HG03280 (cell line): Measurements from ENCODE around the gene LAMC1.

Experiments
- ATAC-seq: cut with Tn5 transposase; IDR thresholded peaks from one replicate; pipeline ENCODE4 v1.9.1; 2021; ENCODE audit warnings: mild to moderate bottlenecking, moderate library complexity; ENCODE audit not compliant: unreplicated experiment

Gene LAMC1

DNA sequence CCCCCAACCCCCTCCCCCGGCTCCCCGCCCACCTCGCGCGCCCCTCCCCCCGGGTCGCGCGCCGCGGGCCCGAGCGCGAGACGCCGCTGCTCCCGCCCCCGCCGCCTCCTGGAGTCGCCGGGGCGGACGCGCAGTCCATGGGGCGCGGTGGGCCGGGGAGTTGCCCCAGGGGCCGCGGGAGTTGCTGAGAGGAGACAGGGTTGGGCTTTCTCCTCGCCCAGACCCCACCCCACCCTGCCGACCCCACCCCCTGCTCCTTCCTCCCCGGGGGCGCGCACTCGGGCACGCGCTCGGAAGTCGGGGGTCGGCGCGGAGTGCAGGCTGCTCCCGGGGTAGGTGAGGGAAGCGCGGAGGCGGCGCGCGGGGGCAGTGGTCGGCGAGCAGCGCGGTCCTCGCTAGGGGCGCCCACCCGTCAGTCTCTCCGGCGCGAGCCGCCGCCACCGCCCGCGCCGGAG is at the start of gene LAMC1:
TSS of gene LAMC1 (plus strand) at position 275 of the 455 bp plus-strand sequence. CDS start 297 bp downstream, outside the sequence.
- peak; percentile 33 for ATAC-seq

DNA sequence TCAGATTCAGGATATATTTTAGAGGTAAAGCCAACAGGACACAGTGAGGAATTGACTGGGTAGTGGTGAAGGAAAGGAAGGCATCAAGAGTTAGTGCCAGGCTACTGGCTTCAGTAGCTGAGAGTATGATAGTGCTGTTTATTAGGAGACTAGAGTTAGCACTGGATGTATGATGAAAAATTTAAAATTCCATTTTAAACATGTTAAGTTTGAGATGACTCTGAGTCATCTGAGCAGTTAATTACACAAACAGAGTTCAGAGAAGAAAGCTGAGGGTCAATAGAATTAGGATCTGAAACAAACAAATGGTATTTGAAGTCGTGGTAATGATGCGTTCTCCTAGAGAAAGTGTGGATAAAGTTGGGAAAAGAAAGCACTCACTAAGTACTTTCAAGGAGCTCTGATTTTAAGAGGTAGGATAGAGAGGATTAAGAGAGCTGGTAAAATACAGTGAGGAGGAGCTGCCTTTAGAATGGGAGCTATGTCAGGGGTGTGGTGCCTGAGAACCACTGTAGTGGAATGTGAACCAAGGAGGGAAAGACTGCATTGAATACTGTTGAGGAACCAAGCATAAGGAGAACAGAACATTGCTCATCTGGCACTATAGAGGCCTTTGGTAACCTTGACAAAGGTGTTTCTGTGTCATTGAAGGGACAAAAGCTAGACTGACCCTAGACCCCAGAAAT is 48.6 kb upstream of the LAMC1 start:
- no peak for ATAC-seq

DNA sequence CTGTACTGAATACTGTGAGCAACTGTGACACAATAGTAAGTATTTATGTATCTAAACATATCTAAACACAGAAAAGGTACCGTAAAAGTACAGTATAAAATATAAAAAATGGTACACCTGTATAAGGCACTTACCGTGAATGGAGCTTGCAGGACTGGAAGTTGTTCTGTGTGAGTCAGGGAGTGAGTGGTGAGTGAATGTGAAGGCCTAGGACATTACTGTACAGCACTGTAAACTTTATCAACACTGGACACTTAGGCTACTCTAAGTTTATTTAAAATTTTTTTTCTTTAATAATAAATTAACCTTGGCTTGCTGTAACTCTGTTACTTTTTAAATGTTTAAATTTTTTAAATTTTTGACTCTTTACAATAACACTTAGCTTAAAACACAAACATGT is 45.7 kb upstream of the LAMC1 start:
- ATAC-seq, result no peak

DNA sequence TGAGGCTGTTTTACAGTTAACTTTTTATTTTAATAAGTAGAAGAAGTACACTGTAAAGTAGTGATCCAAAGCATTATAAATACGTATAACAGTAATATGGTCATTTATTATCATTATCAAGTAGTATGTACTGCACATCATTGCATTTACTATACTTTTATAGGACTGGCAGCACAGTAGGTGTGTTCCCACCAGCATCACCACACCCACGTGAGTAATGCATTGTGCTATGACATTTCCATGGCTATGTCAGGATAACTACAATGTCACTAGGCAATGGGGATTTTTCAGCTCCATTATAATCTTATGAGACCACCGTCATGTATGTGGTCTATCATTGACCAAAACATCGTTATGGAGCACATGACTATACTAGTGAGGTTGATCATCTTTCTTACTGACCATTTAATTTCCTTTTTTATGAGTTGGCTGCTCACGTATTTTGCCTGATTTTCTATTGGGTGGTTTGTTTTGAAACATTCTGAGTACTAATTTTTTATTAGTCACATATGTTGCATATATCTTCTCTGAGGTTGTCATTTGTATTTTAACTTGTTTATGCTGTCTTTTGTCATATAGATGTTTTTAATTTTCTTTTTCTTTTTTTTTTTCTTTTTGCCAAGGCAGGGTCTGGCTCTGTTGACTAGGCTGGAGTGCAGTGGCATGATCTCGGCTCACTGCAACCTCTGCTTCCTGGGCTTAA is 44.9 kb upstream of the LAMC1 start:
- no peak for ATAC-seq

DNA sequence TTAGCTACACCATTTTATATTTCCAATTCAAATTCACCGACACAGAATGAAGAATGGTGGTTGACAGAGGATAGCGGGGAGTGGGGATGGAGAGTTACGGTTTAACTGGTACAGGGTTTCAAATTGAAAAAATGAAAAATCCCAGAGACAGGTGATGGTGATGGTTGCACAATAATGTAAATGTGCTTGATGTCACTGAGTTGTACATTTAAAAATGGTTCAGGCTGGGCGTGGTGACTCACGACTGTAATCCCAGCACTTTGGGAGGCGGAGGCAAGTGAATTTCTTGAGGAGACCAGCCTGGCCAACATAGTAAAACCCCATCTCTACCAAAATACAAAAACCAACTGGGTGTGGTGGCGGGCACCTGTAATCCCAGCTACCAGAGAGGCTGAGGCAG is 39.1 kb upstream of the LAMC1 start:
- no peak for ATAC-seq

DNA sequence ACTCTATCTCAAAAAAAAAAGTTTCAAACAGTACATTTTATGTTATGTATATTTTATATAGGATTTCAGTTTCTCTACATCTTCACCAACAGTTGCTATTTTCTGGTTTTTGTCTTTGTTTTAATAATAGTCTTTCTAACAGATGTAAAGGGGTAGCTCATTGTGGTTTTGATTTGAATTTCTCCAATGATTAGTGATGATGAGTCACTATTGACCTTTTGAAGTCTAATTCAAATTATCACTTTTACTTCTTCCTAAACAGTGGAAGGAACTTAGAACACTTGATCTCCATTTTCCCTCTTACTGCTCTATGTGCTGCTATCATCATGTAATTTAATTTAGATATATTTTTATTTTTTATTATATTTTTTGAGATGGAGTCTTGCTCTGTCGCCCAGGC is 38.6 kb upstream of the LAMC1 start:
- ATAC-seq, result no peak

DNA sequence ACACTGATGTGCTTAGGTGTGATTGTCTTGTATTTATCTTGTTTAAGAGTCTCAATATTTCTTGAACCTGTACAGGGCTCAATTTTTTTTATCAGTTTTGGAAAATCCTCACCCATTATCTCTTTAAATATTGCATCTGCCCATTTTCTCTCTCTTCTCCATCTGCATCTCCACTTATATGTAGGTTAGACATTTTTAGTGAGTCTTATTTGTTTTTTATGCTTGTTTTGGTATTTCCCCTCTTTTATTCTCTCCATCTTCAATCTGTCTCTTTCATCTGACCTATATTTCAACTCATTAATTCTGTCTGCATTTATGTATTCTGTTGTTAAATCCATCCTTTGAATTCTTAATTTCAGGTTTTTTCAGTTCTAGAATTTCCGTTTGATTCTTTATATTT is 37.3 kb upstream of the LAMC1 start:
- ATAC-seq, result no peak

DNA sequence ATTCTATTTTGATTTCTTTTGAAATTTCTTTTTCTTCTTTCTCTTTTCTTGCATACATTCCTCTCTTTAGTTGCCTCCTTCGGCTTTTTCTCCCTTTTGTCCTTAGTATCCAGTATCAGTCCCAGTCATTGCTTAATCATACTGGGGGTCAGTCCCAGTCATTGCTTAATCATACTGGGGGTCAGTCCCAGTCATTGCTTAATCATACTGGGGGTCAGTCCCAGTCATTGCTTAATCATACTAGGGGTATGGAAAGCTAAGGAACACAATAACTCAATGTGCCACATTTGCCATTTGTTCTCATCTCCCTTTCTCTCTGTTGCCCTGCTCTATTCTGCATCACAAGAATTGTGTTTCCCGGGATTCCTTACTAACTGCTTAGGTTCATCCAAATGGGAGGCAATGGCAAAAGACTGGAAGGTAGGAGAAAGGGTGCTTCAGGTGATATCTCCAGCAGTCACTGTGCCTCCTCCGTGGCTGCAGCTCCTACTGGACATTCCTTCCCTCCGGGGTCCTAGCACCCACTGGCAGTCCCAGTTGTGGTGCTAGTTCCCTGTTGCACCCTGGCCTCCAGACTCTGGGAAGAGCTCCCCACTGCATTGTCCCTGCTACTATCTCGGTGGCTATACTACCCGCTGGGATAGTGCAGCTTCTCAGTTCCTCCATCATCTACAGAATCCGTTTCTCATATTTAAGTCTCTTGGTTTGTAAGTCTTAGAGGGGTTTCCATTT is 32.6 kb upstream of the LAMC1 start:
- ATAC-seq, result no peak

DNA sequence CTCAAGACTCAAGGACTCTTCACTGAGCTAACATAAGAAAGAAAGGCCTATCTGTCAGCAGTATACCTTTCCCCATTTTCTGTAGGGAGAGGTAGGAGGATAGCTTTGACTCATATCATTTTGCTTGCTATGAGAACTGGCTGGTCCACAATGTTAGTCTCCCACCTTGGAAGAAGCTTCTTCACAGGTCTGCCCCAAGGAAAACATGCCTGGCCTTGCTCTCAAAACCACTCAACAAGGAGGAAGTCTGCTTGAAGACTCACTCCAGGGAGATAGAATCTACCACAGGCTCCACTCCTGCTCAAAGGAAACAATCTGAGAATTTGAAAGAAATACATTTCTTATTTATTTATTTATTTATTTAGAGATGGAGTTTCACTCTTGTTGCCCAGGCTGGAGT is 29.5 kb upstream of the LAMC1 start:
- no peak for ATAC-seq

DNA sequence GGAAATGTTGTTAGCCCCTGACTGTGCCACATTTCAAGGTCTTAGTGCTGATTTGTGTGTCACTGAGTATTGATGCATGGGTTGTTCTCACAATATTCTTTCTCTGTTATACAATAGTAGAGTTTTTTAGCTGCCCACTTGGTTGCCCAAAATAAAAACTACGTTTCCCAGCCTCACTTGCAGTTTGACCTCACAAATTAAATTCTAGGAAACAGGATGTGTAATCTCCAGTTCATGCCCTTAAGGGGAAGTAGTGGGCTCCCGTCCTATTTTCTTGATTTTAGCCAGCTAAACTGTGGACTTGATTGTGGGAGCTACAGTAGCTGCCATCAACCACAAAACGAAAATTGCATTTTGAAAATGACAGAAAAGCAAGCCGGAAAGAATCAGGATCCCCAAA is 27.3 kb upstream of the LAMC1 start:
- no peak for ATAC-seq

DNA sequence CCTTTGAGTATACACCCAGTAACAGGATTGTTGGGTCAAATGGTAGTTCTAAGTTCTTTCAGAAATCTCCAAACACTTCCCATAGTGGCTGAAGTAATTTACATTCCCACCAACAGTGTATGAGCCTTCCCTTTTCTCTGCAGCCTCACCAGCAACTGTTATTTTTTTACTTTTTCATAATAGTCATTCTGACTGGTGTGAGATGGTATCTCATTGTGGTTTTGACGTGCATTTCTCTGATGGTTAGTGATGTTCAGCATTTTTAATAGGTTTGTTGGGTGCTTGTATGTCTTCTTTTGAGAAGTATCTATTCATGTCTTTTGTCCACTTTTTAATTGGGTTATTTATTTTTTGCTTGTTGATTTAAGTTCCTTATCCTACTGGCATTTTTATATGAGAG is 26.4 kb upstream of the LAMC1 start:
- ATAC-seq, result no peak

DNA sequence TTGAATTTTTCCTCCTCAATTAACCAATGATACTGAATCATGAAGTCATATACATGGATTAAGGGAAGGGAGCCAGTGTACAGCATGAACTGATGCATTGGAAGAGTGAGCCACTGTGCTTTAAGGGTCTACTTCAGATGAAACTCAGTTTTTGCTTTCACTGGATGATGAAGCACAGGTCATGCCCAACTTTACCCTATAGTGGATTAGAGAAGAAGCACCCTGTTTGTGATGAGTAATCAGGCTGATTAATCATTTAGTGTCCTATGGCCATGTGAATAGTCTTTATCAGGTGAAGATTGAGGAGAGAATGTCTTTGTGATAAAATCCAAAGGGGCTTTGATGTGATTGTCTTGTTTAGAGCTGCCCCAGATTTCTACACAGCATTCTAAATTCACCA is 24.7 kb upstream of the LAMC1 start:
- no peak for ATAC-seq

DNA sequence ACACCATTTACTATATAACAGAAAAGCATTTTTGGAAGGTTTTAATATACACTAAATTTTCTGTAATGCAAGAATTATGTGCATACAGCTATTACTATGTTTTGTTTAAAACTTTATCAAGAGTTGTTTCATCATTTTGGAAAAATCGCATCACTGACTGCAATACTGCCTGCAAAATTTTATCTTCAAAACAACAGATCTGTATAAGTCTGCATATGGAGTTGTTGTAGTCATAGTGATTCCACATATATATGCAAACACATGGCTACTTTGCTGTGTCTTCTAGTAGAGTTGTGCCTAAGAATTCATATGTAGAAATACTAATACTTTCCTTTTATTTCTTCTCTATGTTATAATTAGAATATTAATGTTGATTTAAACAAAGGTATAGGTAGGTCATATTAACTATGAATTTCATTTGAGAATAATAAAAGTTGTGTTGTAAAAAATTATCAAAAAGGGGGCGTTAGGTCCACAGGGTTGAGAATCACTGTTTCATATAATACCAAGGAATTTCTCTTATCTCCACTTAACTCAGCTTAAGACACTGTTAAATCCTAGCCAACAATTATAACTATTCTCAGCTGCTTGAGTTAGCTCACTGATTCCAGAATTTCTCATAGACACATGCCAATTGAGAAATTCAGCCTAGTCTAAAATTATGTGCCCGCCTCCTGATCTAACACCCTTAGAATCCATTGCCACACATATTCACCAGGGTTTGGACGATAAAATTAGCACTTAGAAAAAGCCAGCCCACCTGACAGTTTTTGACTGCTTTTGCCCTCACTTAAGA is 22.9 kb upstream of the LAMC1 start:
- no peak for ATAC-seq

DNA sequence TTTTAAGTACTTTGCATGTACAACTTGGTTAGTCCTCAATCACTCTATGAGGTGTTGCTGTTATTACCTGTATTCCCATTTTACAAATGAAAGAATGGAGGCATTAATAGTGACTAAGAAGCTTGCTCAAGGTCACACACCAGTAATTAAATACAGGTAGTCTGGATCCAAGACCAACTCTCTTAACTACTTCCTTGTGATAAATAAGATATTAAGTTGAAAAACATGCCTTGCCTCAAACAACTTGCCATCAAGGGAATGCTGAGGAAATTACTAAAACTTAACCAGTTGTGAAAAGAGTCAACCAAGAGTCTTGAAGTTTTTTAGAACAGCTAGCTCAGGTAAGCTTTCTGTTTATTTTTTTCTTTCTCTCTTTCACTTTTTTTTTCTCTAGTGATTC is 21.0 kb upstream of the LAMC1 start:
- no peak for ATAC-seq

DNA sequence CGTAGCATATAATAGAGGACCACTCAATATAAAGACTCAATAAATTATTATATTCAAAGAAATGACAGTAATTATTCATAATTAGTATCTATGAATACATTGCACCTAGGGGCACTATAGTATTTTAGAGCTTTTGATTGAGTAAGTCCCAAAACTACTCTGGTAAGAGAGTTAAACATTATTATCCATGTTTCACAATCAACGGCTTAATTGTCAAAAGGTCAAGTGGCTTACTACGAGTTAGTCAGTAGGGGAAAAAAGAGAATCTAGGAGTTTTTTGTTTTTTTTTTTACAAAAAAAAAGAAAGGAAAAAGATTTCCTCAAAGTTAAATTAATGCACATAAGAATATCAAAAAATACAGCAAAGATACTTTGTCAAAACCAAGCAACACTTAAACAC is 20.4 kb upstream of the LAMC1 start:
- ATAC-seq, result no peak

DNA sequence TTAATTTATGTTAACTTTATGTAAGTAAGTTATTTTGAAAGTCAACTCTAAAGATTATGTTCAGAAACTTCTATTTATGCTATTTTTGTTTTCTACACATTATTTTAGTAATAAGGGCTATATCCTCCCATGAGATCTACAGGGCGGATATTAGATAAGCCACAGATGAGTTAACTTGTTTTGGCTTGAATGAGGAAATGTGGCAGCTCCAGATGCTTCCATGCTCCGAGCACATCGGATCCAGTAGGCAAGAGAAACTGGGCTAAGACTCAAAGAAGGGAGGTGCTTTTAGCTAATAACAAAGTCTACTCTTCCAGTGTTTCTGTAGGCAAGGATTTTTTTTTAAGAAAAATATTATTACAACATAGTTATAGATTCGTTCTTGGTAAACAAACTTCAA is 20.0 kb upstream of the LAMC1 start:
- no peak for ATAC-seq

DNA sequence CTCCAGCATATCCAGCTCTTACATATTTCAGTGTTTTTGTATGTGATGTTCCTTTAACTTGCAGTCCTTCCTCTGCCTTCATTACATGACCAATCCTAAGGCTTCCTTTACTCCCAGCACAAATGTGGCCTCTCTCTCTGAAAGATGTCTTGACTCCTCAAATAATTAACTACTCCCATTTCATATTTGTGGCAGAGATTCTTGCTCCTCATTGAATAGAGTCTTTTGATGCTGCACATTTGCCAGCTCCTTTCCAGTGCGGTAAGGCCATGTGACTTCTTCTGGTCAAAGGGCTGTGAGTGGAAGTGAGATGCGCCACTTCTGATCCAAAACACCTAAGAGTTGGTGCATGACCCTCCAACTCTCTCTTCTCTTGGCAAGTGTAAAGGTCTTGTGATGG is 19.1 kb upstream of the LAMC1 start:
- ATAC-seq, result no peak

DNA sequence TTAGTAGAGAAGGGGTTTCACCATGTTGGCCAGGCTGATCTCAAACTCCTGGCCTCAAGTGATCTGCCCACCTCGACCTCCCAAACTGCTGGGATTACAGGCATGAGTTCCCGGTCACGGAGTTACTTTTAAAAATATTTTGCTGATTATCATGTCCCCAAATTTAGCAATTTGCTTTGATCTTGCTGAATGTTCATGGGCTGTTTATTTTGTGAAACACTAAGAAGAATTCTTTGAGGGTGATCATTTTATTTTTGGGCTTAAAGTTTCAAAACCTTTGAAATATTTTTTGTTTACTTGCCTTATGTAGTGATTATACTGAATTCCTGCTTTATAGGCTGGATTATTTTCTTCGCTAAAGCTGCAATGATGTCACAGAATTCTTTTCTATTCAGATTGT is 11.4 kb upstream of the LAMC1 start:
- no peak for ATAC-seq

DNA sequence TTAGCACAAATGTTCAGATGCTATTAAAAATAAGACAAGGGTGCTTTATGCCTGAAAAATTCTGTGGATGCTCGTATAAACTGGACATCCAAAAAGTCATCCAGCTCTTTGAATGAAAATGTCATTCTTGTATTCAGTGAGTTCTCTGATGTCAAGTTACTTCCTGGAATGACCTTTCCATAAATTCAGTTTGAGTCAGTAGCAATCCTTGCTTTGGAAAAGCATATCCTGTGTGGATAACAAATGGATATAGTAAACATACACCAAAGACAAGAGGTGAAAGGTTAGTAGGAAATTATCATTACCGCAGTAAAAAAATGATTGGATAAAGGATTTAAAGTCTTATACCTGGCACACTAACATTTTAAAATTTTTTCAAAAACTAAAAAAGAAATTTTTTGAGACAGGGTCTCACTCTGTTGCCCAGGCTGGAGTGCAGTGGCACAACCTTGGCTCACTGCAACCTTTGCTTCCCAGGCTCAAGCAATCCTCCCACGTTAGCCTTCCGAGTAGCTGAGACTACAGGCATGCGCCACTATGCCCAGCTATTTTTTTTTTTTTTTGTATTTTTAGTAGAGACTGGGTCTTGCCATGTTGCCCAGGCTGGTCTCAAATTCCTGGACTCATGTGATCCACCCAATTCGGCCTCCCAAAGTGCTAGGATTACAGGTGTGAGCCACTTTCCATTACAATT is 10.8 kb upstream of the LAMC1 start:
- ATAC-seq, result no peak

DNA sequence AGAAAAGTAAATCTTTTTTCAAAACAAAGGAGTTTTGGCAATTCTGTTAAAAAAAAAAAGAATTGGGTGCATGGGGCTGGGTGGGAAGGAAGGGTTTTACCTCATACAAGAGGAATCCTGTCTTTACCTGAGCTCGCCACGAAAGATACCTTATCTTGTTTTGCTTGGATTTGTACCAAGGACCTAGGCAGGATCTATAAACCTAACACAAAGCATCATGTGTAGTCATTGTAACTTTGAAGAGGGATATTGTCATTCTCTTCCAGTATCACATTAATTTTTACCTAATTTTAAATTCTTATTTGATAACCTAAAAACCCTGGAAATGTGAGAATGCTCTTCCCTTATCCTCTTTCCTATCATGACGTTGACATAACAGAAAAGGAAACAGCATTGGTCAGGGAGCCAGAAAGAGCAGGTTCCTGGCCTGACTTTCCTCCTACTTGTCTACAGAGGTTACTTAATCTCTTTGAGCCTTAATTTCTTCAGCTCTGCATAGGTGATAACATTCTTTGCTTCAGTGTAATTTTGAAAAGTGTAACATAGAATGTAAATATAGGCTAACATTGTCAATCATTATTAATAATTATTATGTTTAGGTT is 4.0 kb upstream of the LAMC1 start:
- no peak for ATAC-seq
